ENCODE measurements around the gene PRKCZ.

Gene PRKCZ

GRCh38 chr1:2070016-2070415 lies 19.8 kb downstream of the PRKCZ start:
- no peak for DNase-seq

DNA sequence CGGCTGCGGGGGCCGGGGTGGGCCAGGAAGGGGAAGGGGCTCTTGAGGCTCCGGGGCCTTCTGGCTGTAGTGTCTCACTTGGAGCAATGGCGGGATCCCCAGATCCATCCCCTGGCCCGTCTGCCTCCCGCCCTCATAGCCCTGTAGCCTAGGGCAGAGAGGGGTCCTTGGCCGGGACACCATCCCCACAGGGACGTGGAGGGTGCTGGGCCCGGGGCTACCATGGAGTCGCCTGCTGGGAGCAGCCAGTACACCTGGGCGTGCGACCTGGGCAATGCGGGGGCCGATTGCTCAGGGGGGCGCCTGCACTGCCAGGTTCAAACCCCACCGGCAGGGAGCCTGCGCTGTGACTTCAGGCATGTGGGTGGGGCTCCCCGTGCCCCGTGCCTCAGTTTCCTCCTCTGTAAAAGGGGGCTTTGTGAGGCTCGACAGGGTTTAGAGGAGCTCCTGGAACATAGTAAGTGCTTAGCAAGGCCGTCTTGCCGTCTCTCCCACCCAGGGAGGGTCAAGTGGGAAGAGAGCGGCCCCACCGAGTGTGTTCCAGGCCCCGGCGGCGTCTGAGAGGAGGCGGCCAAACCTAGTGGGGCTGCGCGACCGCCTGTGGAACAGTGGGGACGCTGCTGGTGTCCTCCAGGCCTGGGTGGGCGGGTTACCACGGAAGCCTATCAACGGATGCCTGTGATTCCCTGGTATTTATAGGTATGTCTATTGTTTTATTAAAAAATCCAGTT lies 20.8 kb downstream of the PRKCZ start:
- no peak for DNase-seq

GRCh38 chr1:2072109-2072806 lies 22.0 kb downstream of the PRKCZ start:
- no peak for DNase-seq

DNA sequence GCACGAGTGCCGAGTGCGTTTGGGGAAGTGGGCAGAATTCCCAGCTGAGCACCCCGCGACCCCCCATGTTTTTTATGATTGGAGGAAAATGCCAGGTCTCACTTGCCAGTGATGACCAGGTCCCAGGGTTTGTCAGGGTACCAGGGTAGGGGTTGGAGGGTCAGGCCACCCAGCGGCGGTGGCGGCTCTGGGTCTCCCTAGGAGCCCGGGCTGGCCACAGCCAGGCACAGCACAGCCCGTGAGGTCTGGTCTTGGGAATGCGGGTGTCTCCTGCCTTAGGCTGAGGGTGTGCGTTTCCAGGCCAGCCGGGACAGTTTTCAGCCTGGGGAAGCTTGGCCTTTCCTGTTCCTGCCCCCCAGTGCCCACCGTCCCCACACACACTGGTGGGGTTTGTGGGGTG lies 22.7 kb downstream of the PRKCZ start:
- DNase-seq = no peak

DNA sequence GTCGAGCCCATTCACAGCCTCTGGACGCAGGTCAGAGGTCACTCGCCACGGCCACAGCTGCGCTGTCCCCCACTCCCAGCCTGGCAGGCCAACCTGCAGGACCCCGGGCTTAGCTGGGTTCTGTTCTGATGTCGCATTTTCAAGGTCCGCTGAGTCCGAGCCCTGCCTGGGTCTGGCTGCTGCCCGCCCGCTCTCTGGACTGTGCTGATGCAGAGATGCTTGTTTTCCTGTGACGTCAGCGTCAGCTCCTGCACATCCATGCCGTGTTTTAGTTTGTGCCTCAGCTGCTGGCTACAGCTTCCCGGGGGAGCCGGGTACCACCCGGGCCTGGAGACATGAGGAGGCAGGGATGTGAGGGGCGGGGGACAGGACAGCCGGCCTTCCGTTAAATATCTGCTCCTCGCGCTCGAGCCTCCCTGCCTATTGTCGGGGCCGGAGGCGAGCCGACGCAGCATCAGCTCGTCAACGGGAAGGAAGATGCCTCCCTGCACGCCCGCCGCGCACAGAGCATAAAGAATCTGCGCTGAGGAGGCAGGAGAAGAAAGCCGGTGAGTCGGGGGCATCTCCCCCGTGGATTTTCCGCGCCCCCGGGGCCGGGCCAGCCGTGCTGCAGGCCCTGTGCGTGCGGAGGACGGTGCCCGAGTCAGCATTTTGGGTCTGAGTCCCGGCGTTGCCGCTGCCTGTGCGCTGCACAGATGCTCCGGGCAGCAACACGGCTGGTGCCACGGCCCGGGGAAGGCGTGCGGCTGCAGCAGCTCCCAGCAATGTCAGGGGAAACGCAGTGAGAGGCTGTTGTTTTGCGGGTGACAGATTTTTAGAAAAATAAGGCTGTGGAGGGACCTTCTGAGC lies 23.4 kb downstream of the PRKCZ start:
- DNase-seq = no peak

- DNase-seq = no peak
These were observed 24.2 kb downstream of the PRKCZ start for GRCh38 chr1:2074396-2074795.

GRCh38 chr1:2074944-2075740 lies 24.9 kb downstream of the PRKCZ start:
- no peak for DNase-seq

DNA sequence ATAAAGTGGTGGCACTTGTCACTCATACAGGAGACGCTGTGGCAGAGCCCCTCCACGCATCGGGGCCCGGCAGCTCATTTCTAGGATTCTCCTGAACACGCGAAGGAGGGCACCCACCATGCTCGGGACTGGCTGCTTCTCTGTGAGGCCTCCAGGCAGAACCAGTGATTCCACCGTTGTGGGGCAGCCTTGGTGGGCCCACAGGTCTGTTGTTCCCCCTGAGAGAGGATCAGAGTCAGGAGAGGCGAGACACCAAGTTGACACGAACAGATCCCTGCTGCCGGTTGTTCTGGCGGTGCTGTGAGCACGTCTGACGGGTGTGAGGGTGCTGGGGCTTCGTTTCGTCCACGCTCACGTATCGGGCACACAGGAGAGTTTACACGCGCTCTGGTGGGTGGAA lies 26.6 kb downstream of the PRKCZ start:
- no peak for DNase-seq

- no peak for DNase-seq
These were observed 28.0 kb downstream of the PRKCZ start for GRCh38 chr1:2078170-2078569.

GRCh38 chr1:2079396-2080085 lies 29.3 kb downstream of the PRKCZ start:
- DNase-seq = no peak

DNA sequence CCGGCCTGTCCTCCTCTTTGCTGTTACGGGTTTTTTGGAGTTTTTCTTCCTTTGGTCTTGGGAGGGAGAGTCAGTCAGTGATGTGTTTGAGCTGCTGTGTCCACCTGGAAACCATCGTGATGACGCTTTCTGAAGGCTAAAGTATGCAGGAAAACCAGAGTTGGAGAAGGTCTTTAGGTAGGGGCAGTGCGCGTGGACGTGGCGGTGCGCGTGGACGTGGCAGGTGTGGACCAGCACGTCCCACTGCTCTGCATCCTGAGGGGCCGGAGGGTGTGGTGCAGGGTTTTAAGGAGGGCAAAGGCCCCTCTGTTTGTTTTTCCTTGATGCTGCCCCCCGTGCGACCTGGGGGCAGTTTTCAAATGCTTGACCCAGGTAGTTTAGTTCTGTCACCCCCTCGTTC lies 29.9 kb downstream of the PRKCZ start:
- DNase-seq = no peak

GRCh38 chr1:2080884-2081283 lies 30.7 kb downstream of the PRKCZ start:
- DNase-seq = no peak

- DNase-seq = no peak
These were observed 31.2 kb downstream of the PRKCZ start for GRCh38 chr1:2081326-2081885.

DNA sequence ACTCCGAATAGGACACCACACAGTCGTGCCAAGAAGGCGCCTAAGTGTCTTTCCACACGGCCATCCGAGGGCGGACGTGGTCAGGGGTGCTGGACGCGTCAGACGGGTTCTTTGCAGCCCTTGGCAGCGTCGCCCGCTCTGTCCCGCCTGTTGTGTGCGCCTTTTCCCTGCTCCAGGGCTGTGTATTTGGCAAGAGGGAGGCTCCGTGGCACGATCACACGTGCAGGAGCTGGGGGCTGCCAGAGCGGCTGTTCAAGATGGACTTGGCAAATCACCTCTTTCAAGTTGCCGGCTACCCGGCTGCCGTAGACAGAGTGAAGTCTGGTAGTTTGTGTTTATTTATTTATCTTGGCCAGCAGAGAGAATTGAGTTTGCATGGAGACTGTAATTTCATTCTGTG lies 31.9 kb downstream of the PRKCZ start:
- DNase-seq = no peak

DNA sequence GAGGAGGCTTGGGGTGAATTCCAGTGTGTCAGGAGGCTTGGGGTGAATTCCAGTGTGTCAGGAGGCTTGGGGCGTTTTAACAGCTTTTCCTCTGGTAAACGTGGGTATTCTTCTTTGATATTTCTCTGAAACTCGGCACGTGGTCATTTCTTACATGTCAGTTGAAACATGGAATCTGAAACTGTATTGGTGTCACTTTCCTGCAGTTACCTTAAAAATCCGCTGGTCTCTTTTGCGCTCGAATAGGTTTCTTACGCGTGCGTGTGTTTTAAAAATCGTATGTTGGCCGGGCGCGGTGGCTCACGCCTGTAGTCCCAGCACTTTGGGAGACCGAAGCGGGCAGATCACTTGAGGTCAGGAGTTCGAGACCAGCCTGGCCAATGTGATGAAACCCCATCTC lies 33.5 kb downstream of the PRKCZ start:
- DNase-seq = no peak

DNA sequence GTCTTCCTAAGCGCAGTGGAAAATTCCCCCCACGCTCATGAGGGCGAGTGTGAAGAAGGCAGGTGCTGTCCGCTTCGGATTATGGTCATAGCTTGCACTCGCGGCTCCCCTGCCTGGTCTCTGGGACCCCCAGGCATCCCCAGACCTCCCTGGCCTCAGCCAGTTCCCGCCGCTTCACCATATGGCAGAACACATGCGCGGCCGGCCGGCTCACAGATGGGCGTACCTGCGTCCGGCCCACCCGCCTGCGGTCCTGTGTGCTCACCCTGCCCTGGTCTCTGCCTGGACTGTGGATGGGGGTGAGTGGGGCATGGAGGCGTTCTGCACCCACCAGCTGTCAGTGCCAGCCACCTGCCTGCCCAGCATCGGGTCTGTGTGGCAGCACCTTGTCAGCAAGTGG lies 34.1 kb downstream of the PRKCZ start:
- no peak for DNase-seq

- DNase-seq = no peak
These were observed 34.9 kb downstream of the PRKCZ start for GRCh38 chr1:2085080-2085479.

GRCh38 chr1:2086446-2087078 lies 36.4 kb downstream of the PRKCZ start:
- DNase-seq = no peak

- DNase-seq = no peak
These were observed 37.6 kb downstream of the PRKCZ start for GRCh38 chr1:2087766-2088165.

DNA sequence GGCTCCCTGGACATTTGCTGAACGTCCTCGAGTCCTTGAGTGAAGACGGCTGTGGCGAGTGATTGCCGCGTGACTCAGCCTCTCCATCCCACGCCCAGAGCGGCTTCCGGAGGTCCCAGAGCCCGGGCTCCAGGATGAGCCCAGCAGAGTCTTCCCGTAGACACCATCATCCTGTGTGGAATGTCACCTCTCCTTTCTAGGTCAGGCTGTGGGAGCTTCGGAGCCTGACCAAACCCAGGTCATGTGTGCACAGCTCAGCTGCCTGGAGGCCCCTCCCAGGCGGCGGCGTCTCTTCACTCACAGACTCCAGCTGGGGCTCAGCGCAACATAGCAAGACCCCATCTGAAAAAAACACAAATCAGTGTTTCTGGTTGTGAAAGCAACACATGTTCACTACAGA lies 38.2 kb downstream of the PRKCZ start:
- peak; percentile 82 for DNase-seq

GRCh38 chr1:2089051-2089450 lies 38.8 kb downstream of the PRKCZ start:
- no peak for DNase-seq

Measured in islet precursor cell (in vitro differentiated cells).